Activated CD8-positive, alpha-beta memory T cell treated with anti-CD3 and anti-CD28 coated beads for 1 hour (primary cell): ENCODE measurements around the gene TTLL13.

Source experiments
- DNase-seq, 2 donors: peaks; one replicate each; pipeline ENCODE4 v3.0.0-alpha.2; 2020; ENCODE audit warnings: low read depth in 1 of 2; ENCODE audit errors: extremely low read depth in 1 of 2

TTLL13 gene

DNA sequence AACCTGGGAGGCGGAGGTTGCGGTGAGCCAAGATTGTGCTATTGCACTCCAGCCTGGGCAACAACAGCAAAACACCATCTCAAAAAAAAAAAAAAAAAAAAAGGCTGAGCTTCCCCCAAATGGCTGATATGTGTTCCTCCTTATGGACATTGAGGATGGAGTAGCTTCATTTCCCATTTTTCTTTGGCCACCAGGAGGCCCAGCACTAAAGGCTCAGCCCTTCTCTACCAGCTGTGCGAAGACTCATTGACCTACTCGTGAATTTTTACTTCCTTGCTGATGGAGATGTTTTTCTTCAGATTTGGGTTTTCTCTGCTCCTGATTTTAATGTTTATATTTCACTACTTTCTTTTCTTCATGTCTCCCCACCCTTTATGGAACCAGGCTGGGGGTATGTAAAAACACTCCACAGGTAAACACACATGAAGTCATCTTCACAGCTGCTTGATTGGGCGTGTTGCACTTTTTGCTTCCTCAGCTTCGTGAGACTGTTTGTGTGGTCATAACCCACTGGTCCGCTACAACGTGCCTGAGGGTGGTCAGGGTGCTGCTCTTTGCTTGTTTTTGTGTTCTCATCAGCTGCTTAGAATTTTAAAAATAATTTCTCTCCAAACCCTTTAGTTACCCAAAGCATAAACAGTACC is 34.7 kb upstream of the TTLL13 start:
- no peak for DNase-seq

DNA sequence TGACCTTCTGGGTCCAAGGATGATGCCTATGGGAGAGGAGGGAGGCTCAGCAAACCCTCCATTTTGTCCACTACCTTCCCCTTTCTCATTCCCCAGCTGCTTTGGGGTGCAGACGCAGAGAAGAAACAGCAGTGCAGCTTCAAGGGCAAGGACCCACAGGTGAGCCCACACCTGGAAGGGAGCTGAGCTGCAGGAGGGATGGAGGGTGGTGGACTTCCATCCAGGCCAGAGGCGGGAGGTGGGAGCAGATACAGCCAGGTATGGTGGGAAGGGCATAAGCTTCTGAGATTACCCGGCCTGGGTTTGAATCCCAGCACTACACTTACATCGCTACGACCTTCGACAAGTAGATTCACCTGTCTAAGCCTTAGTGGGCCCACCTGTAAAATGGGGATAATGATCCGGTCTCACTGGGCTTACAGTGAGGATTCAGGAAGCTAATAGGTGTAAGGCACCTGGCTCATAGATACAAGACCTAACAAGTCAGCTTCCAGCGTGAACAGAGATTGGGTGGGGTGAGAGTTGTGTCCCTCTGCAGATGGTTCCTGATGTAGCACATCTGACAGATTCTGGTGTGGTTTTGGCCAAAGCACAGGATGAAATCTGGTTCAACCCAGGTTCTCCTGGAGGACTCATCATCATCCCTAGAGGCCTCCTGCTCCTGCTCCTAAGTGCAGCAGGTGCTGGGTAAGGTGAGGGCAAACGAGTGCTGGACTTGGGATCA is 31.5 kb upstream of the TTLL13 start:
- DNase-seq, result no peak

DNA sequence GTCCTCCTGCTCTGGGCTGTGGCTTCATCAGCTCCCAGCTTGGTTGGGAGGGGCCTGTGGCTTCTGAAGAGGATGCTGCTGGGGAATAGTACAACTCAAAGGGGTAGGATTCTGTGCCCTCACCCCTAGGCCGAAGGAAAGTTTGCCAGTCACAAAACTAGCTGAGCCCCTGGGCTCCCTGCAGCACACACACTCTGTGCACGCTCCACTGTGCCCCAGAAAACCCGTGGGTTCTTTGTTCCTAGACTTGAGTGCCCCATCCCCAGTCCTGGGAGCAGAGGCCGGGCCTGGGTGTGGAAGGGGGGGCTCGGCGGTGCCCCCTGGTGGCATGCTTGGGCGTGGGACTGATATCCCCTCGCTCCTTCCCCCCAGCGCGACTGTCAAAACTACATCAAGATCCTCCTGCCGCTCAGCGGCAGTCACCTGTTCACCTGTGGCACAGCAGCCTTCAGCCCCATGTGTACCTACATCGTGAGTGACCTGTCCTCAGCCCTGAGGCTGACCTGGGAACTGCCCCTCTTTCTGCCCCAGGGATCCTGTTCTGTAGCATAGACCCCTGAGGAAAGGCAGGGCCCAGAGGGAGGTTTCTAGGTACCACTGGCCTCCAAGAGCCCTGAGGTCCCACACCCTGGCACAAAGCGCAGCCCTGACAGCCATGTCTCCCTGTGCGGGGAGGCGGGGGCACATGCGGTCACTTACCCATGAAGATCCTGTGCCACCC is 29.8 kb upstream of the TTLL13 start:
- peak in 1 of 2 donors; percentile 51 for DNase-seq

DNA sequence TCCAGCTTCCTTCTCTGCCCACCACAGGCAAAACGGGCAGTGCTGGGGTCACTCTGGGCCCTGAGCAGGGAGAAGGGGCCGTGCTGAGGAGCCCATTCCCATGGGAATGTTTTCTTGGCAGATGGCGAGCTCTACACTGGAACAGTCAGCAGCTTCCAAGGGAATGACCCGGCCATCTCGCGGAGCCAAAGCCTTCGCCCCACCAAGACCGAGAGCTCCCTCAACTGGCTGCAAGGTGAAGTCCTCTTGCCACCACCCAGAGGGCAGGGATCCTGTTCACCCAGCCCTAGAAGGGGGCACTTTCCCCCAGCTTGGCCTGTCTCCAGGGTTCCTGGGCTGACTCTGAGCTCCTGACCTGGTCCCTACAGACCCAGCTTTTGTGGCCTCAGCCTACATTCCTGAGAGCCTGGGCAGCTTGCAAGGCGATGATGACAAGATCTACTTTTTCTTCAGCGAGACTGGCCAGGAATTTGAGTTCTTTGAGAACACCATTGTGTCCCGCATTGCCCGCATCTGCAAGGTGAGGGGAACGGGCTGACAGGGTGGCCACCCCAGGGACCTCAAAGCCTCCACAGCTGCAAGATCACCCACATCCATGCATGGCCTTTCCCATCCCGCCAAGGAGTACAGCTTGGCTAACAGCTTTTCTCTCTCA is 28.0 kb upstream of the TTLL13 start:
- DNase-seq, result no peak

GRCh38 chr15:90222547-90222946 is 26.8 kb upstream of the TTLL13 start:
- no peak for DNase-seq

DNA sequence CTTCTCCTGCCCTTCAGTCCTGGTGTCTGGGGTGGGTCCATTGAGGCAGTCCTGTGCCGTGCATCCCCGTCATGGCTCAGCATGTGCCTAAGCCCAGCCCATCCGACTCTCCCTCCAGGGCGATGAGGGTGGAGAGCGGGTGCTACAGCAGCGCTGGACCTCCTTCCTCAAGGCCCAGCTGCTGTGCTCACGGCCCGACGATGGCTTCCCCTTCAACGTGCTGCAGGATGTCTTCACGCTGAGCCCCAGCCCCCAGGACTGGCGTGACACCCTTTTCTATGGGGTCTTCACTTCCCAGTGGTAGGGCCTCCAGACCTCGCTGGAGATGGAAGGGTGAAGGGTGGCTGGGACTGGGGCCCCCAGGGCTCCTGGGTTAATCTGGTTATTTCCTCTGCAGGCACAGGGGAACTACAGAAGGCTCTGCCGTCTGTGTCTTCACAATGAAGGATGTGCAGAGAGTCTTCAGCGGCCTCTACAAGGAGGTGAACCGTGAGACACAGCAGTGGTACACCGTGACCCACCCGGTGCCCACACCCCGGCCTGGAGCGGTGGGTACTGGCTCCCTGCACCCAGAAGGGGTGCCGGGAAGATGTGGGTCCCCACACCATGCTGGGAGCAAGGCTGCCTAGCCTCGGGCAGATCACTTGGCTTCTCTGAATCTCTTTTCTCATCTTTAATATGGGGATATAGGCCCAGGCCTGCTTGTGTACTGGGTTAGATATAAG is 25.8 kb upstream of the TTLL13 start:
- DNase-seq, result no peak

DNA sequence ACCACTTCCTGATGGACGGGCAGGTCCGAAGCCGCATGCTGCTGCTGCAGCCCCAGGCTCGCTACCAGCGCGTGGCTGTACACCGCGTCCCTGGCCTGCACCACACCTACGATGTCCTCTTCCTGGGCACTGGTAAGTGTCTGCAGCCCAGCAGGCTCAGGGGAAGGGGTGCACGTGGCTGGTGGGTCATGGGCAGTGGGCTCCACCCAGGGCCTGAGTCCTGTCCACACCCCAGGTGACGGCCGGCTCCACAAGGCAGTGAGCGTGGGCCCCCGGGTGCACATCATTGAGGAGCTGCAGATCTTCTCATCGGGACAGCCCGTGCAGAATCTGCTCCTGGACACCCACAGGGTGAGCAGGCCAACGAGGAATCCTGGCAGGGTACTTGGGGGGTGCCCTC is 24.3 kb upstream of the TTLL13 start:
- no peak for DNase-seq

- no peak for DNase-seq
Observed at GRCh38 chr15:90225504-90226234, 23.7 kb upstream of the TTLL13 start.

DNA sequence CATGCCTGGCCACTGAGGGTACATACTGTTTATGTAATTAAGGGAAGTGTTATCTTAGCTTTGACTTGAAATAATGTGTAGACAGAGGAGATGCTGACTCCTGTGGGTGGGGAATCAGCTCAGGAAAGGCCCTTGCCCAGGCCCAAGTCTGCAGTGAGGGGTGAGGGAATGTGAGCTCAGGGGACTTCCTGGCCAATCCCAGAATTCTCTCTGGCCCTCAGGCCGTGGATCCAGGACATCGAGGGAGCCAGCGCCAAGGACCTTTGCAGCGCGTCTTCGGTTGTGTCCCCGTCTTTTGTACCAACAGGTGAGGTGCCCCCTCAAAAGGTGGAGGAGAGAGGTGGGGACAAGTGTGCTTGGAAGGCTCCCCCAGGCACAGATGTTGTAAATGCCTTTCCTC is 22.0 kb upstream of the TTLL13 start:
- no peak for DNase-seq

DNA sequence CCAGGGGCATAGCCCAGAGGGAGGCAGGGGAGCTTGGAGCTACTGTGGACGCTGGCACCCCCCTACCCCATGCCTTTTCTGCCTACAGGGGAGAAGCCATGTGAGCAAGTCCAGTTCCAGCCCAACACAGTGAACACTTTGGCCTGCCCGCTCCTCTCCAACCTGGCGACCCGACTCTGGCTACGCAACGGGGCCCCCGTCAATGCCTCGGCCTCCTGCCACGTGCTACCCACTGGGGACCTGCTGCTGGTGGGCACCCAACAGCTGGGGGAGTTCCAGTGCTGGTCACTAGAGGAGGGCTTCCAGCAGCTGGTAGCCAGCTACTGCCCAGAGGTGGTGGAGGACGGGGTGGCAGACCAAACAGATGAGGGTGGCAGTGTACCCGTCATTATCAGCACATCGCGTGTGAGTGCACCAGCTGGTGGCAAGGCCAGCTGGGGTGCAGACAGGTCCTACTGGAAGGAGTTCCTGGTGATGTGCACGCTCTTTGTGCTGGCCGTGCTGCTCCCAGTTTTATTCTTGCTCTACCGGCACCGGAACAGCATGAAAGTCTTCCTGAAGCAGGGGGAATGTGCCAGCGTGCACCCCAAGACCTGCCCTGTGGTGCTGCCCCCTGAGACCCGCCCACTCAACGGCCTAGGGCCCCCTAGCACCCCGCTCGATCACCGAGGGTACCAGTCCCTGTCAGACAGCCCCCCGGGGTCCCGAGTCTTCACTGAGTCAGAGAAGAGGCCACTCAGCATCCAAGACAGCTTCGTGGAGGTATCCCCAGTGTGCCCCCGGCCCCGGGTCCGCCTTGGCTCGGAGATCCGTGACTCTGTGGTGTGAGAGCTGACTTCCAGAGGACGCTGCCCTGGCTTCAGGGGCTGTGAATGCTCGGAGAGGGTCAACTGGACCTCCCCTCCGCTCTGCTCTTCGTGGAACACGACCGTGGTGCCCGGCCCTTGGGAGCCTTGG is 21.3 kb upstream of the TTLL13 start:
- no peak for DNase-seq

- no peak for DNase-seq
Observed at GRCh38 chr15:90228960-90229359, 20.4 kb upstream of the TTLL13 start.

DNA sequence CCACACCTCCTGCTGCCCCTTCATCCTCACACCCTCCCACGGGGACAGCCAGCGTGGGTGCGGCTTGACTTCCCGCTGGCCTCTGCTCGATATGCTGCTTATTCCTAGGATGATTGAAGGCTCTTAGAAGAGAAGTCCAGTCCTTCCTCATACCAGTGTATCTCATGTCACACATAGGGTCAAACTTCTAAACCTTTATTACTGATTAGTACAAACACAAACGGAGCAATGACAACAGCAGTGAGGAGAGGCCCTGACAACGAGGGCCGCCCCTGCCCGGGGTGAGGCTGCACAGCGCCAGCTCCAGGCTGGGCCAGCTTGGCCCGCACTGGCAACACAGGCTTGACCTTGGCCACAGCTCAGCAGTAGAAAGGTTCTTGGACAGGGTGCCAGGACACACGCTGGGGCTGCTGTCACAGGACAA is 19.3 kb upstream of the TTLL13 start:
- no peak for DNase-seq

GRCh38 chr15:90230610-90231009 is 18.7 kb upstream of the TTLL13 start:
- DNase-seq, result no peak

GRCh38 chr15:90231028-90232017 is 18.0 kb upstream of the TTLL13 start:
- peak; percentile 54 to 60 for DNase-seq

GRCh38 chr15:90232196-90232595 is 17.2 kb upstream of the TTLL13 start:
- DNase-seq, result no peak

DNA sequence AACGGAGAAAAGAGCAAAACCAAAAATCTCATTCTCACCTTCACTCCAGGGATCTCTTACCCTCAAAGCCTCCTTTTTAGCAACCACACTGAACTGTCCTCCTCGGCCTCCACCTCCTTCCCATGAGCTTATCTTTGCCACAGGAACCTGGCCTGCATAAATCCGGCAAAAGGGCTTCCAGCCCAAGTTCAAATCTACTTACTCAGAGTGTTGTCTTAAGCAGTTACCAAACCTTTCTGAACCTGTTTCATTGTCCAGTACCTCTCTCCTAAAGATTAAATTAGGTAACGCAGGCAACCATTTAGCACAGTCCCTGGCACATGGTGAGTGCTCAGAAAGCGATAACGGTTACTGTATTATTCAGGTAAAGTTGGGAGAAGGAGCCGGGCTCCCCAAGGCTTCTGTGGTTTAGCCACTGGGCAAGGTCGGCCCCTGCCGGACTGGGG is 16.4 kb upstream of the TTLL13 start:
- DNase-seq, result no peak

DNA sequence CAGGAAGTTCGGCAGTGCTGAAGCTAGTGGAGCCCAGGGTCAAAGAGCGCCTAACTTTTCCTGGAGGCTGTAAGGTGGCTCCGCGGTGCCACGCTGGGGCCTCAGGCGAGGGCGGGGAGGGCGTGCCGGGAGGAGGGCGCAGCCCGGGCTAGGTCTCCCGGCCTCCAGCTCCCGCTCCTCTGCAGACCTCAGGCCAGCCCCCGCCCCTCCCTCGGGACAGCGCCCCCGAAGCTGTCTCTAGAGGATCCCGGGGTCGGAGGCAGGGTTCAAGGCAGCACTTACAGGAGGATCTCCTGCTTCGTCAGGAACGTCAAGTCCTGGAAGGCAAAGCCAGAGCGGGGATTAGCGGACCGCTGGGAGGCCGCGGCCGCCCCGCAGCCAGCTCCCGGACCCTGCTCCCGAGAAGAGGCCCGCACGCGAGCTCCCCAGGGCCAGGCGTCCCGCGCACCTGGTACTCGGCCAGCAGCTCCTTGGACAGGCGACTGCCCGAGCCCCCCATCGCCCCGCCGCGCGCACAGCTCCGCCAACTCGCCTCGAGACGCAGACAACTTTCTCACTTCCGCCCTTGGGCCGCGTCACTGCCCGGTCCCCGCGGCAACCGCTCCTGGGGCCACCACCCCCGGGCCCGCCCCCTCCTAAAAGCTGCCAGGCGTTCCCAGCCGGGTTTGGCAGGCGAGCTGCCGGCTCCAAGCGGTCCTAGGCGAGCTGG is 15.8 kb upstream of the TTLL13 start, which contains the start of gene CIB1:
Gene CIB1, minus strand, starts transcription at position 555 of the 709 bp plus-strand sequence. Its CDS starts 56 bp downstream, at position 499.
- DNase-seq, result peak; percentile 36 to 90
